ENCODE measurements around the gene NUDT6.
"Not testable (repeated sequence)": the region's sequence is repeated elsewhere in the genome, so short reads cannot be mapped to it uniquely, and the experiment has no call there.

Gene NUDT6

GRCh38 chr4:122873821-122874593 lies 48.4 kb downstream of the NUDT6 start:
- no peak for DNase-seq

DNA sequence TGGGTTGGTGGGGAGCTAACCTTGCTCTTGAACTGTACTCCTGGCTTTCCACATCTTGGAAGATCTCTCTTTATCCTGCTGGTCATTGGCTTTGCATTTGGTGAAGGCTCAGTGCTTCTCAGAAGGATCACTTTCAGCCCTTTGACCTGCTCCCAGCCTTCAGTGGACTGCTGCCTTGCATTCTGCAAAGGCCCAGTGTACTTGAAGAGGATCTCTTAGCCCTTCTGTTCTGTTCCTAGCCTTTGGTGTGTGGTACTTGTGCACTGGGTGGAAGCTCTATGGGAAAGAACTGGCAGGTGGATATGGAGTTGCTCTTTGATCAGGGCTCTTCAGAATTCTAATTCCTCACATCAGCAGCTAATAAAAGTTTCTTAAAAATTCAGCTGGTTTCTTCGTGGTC lies 49.3 kb downstream of the NUDT6 start:
- DNase-seq: no peak

DNA sequence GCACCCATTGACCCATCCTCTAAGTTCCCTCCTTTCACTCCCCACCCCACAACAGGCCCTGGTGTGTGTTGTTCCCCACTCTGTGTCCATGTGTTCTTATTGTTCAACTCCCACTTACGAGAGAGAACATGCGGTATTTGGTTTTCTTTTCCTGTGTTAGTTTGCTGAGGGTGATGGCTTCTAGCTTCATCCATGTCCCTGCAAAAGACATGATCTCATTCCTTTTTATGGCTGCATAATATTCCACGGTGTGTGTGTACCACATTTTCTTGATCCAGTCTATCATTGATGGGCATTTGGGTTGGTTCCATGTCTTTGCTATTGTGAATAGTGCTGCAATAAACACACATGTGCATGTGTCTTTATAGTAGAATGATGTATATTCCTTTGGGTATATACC lies 54.2 kb downstream of the NUDT6 start:
- DNase-seq: not testable (repeated sequence)

- DNase-seq: no peak
Observed at GRCh38 chr4:122865425-122865824, 57.0 kb downstream of the NUDT6 start.

GRCh38 chr4:122863639-122864038 lies 58.8 kb downstream of the NUDT6 start:
- DNase-seq: no peak

DNA sequence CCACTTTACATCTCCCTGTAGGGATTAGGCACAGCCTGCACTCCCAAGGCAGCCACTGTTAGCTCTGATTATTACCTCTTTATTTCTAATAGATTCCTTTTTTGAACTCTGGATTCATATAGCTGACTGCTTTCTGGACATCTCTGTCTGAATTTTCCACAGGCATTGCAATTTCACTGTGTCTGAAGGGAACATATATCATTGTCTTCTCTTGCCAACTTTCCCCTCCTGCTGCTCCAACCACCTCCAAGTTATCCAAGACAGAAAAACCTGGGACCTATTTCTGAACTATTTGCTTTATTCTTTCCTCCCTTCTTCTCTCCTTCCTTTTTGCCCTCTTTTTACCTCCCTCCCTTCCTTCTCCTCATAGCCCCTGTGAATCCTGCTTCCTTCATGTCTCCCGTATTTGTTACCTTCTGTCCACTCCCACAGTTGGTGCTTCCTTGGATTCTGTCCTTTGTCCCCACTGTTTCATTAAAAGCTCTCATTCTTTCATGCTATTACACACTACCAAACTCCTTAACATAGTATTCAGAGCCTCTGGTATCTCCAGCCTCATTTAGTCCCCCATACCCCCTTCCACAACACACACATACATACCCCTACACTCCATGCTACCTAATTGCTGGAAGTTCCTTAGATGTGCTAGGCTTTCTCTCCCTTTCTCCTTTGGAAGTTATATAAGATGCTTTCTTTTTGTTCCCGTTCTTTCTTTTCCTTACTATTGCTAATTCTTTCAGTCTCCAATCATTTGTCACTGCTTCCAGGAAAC lies 61.0 kb downstream of the NUDT6 start:
- DNase-seq: no peak

GRCh38 chr4:122858705-122859104 lies 63.7 kb downstream of the NUDT6 start:
- DNase-seq: no peak

DNA sequence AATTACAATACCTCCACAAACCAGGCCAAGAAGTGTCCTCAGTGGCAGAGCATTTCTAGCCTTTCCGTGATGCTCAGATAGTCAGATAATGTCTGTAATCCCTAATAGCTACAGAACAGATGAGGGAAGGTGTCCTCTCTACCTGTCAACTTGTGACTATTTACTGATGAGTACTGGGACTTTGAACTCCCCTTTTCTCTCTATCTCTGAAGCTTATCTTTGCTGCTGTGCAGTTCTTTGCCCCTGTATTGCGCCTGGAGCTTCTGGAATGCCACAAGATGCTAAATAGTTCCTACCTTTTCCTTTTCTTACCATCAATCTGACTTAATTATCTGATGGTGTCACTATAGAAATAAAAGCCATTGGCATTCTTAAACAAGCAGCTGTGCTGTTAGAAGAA lies 65.2 kb downstream of the NUDT6 start:
- DNase-seq: no peak

GRCh38 chr4:122855353-122855890 lies 67.0 kb downstream of the NUDT6 start:
- no peak for DNase-seq

DNA sequence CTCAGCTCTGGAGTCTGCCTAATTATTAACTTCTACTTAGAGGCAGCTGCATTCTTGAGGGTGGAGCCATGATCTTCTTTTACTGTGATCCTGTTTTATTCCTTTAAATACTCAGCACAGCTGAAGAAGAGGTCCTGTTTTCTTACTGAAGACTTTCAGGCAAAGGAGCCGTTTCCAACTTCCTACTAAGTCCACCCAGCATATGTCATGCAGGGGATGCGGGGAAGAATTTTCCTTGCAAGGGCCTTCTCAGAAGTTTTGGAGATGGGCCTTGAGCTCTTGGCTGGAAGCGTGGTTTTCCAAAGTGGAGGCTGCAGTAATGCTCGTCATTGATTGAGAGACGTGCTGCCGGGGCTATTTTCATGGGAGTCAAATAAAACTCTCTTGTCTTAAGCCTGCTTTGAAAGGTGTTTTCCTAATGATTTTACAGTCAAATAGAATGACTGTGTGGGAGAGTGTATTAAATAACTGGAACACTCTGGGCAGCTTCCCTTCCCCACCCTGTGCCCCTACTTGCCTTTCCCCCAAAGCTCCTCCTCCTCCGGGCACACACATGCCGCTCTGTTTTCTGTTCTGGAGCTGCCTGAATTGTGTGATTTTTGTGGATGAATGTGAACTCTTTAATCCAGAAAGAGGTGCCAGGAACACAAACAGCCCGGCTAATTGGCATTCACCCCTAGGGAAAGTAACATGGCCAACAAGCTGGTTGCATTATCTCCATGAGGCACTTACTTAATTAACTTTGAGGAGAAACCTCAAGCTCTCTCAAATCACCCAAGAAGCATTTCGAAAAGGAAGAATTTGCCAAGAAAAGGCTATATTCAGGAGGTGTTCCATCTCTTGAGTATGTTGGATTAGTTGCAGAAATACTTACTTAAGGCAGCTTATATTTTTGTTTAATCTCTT lies 67.7 kb downstream of the NUDT6 start:
- DNase-seq: no peak

DNA sequence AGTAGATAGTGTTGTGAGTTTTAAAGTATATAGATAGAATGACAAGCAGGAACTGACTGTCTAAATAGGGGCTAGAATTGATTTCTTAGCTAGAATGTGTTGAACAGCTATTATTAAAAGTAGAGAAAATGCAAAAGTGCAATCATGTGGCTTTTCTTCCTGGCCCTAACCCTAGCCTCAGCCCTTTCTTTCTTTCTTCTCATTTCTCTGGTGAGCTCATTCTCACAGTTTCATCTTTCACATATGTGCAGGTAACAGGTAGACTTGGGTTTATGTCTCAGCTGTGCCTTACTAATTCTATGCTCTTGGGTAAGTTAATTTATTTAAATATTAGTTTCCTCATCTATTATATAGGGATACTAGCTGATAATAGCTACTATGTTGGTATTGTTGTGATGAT lies 70.8 kb downstream of the NUDT6 start:
- DNase-seq: no peak

- DNase-seq: not testable (repeated sequence)
Observed at GRCh38 chr4:122849789-122850188, 72.6 kb downstream of the NUDT6 start.

DNA sequence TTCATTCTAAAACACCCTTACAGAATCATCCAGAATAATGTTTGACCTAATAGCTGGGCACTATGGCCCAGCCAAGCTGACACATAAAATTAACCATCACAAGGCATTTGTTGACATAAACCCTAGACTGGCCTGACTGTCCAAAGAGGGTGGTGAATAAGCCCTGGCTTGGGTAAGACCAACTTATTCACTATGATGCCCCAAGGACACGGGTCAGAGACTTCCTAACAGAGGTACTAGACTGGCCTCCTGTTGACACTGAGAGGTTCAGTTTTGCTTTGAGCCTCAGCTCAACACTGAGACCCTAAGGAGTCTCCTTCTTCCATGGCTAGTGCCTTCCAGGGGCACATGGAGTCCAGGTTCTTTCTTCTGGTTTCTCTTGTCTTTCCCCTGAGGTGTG lies 74.5 kb downstream of the NUDT6 start:
- DNase-seq: no peak

DNA sequence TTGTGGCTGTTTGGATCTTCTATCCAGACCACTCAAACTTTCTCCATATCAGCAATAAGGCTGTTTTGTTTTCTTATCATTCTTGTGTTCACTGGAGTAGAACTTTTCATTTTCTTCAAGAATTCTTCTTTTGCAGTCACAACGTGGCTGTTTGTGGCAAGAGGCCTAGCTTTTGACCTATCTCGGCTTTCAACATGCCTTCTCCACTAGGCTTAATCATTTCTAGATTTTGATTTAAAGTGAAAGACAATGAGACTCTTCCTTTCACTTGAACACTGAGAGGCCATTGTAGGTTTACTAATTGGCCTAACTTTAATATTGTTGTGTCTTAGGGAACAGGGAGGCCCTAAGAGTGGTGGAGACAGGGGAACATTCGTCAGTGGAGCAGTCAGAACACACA lies 76.6 kb downstream of the NUDT6 start:
- no peak for DNase-seq

GRCh38 chr4:122845066-122845465 lies 77.3 kb downstream of the NUDT6 start:
- no peak for DNase-seq

DNA sequence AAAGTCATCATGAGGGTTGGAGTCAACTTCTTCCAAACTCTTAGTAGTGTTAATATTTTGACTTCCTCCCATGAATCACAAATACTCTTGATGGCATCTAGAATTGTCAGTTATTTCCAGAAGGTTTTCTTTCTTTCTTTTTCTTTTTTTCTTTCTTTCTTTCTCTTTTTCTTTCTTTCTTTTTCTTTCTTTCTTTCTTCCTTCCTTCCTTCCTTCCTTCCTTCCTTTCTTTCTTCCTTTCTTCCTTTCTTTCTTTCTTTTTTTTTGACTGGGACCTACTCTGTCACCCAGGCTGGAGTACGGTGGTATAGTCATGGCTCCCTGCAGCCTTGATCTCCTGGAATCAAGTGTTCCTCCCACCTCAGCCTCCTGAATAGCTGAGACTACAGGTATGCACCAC lies 78.0 kb downstream of the NUDT6 start:
- not testable (repeated sequence) for DNase-seq

- no peak for DNase-seq
Observed at GRCh38 chr4:122842984-122843531, 79.3 kb downstream of the NUDT6 start.

Data from activated CD8-positive, alpha-beta memory T cell treated with anti-CD3 and anti-CD28 coated beads, Interleukin-2, amount 50 U/mL, for 48 hours (primary cell).